ENCODE measurements around the gene ORC2.
A peak's percentile ranks its signal among the peaks of the same experiment; 100 is the strongest.
"Not testable (repeated sequence)": the region's sequence is repeated elsewhere in the genome, so short reads cannot be mapped to it uniquely, and the experiment has no call there.

ORC2 gene

GRCh38 chr2:200930947-200931626 is 32.4 kb downstream of the ORC2 start:
- no peak for DNase-seq (ENCODE audit: low read depth in 2 of 2)

- DNase-seq (ENCODE audit: low read depth in 2 of 2) = no peak
Measured at GRCh38 chr2:200929334-200930249, 33.9 kb downstream of the ORC2 start.

GRCh38 chr2:200922439-200922838 is 41.0 kb downstream of the ORC2 start:
- DNase-seq (ENCODE audit: low read depth in 2 of 2) = no peak

- DNase-seq (ENCODE audit: low read depth in 2 of 2) = no peak
Measured at GRCh38 chr2:200913654-200914053, 49.8 kb downstream of the ORC2 start.

GRCh38 chr2:200909958-200910357 is 53.5 kb downstream of the ORC2 start:
- no peak for DNase-seq (ENCODE audit: low read depth in 2 of 2)

- peak; percentile 22 to 53 for DNase-seq (ENCODE audit: low read depth in 2 of 2)
Measured at GRCh38 chr2:200905618-200906296, 57.7 kb downstream of the ORC2 start.

GRCh38 chr2:200901459-200902072 is 61.9 kb downstream of the ORC2 start:
- peak; percentile 41 to 52 for DNase-seq (ENCODE audit: low read depth in 2 of 2)

GRCh38 chr2:200899482-200899881 is 64.0 kb downstream of the ORC2 start:
- no peak for DNase-seq (ENCODE audit: low read depth in 2 of 2)

GRCh38 chr2:200888704-200889625 is 74.5 kb downstream of the ORC2 start, which contains the start of the genes NIF3L1 and PPIL3:
Gene NIF3L1, plus strand, starts transcription at chr2:200889371. Its CDS starts 2,573 bp downstream, at chr2:200891944.
Gene PPIL3, minus strand, starts transcription at chr2:200889077. Its CDS starts 1,462 bp downstream, at chr2:200887615.
- DNase-seq (ENCODE audit: low read depth in 2 of 2) = peak; percentile 92 to 97

GRCh38 chr2:200881715-200882249 is 81.7 kb downstream of the ORC2 start:
- not testable (repeated sequence) for DNase-seq (ENCODE audit: low read depth in 2 of 2)

GRCh38 chr2:200878289-200878880 is 85.1 kb downstream of the ORC2 start:
- DNase-seq (ENCODE audit: low read depth in 2 of 2) = no peak

GRCh38 chr2:200877443-200877842 is 86.0 kb downstream of the ORC2 start:
- DNase-seq (ENCODE audit: low read depth in 2 of 2) = no peak

- DNase-seq (ENCODE audit: low read depth in 2 of 2) = no peak
Measured at GRCh38 chr2:200873560-200873959, 89.9 kb downstream of the ORC2 start.

- no peak for DNase-seq (ENCODE audit: low read depth in 2 of 2)
Measured at GRCh38 chr2:200871151-200871550, 92.3 kb downstream of the ORC2 start.

GRCh38 chr2:200869014-200869413 is 94.4 kb downstream of the ORC2 start:
- no peak for DNase-seq (ENCODE audit: low read depth in 2 of 2)

GRCh38 chr2:200864176-200865034 is 99.1 kb downstream of the ORC2 start, which contains the start of gene CLK1:
Gene CLK1, minus strand, starts transcription at chr2:200864658. Its CDS starts 2,796 bp downstream, at chr2:200861862.
- DNase-seq (ENCODE audit: low read depth in 2 of 2) = peak; percentile 95 to 97

- no peak for DNase-seq (ENCODE audit: low read depth in 2 of 2)
Measured at GRCh38 chr2:200863782-200864175, 99.7 kb downstream of the ORC2 start.

- DNase-seq (ENCODE audit: low read depth in 2 of 2) = peak; percentile 40 to 63
Measured at GRCh38 chr2:200862532-200863000, 100.9 kb downstream of the ORC2 start.

Measured in stimulated activated CD4-positive, alpha-beta T cell treated with anti-CD3 and anti-CD28 coated beads, Interleukin-4, amount 100 ng/mL, for 48 hours (primary cell).